ENCODE results near the gene SYNC.
A peak's percentile ranks its signal among the peaks of the same experiment; 100 is the strongest.

SYNC gene

DNA sequence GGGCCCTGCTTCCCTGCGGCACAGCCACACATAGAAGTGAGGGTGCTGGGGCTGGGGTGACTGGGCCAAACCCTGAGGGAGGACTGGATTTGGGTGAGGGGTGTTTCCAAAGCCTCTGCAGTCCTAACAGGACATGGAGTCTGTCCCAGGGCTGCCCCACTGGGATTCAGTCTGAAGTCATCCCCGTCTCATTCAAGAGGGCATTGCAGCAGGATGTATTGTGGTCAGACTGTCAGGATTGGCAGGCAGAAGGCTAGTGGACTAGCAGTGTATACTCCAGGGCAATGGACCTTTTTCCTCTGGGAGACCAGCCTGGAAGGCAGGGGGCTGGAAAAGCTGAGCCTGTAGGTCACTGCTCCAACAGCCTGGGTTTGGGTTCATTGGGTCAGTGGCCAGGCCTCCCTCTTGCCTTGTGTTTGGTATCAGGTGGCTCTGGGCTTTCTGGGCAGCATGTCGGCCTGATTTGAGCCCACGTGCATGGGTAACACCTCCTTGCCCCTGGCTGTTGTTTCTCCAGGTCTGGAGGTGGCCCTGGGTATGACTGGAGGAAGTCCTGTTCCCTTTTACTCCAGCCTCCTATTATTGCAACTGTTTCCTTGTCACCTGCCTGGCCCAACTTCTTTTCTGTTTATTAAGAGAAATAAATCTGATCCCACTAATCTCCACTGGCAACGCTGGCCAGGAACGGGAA, 41.0 kb upstream of the SYNC start:
- Histone ChIP-seq H3K4me1 (ENCODE audit: control insufficient read depth, low read length) (no peaks in the 10 kb centered on the region), H3K27ac (ENCODE audit: low read depth, low read length) (no peak overlapping the region), H3K27me3 (ENCODE audit: control insufficient read depth, low read length) (peaks cover 46% of the 10 kb centered on the region), H3K9me2 (replicated peaks; ENCODE audit: control insufficient read depth, low read length) (no peaks in the 10 kb centered on the region), H3K36me3 (ENCODE audit: control insufficient read depth, low read length) (no peaks in the 10 kb centered on the region), H3K79me2 (ENCODE audit: control insufficient read depth, low read length) (no peaks in the 10 kb centered on the region), H4K20me1 (ENCODE audit: control insufficient read depth, insufficient read depth, low read depth, low read length) (no peaks in the 10 kb centered on the region), H3K4me2 (ENCODE audit: low read length) (no peak overlapping the region), H3F3A (ENCODE audit: control insufficient read depth, insufficient read depth) (no peaks in the 10 kb centered on the region), H3K4me3 (ENCODE audit: low read length) (no peak overlapping the region), H3K9me3 (ENCODE audit: control insufficient read depth, insufficient read depth, low read length) (no peaks in the 10 kb centered on the region)
- TF ChIP-seq EZH2phosphoT487 (IDR thresholded peaks at IDR 0.05; ENCODE audit: borderline replicate concordance, low read length), result no peak

DNA sequence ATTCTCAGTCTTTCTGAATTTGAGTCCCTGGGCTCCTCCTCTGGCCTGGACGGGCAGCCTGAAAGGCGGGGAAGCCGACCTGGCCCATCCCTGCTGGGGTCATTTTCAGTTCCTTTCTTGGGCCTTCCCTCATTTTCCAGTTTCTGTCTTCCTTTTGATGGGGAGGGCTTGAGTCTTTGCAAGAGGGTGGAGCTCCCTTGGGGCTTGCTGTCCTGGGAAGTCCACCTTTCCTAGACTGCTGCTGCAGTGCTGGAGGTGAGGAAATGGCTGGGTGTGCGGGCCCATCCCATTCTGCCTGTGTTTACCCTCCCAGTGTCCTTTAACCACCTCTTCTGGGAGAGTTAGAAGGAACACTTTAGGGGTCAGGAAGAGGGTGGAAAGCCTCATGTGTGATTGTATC, 40.4 kb upstream of the SYNC start:
- Histone ChIP-seq H3F3A (ENCODE audit: control insufficient read depth, insufficient read depth) (no peaks in the 10 kb centered on the region), H3K4me1 (ENCODE audit: control insufficient read depth, low read length) (no peaks in the 10 kb centered on the region), H3K4me2 (ENCODE audit: low read length) (no peak overlapping the region), H3K79me2 (ENCODE audit: control insufficient read depth, low read length) (no peaks in the 10 kb centered on the region), H3K27me3 (ENCODE audit: control insufficient read depth, low read length) (peaks cover 46% of the 10 kb centered on the region), H3K9me3 (ENCODE audit: control insufficient read depth, insufficient read depth, low read length) (no peaks in the 10 kb centered on the region), H3K36me3 (ENCODE audit: control insufficient read depth, low read length) (no peaks in the 10 kb centered on the region), H3K27ac (ENCODE audit: low read depth, low read length) (no peak overlapping the region), H3K4me3 (ENCODE audit: low read length) (no peak overlapping the region), H4K20me1 (ENCODE audit: control insufficient read depth, insufficient read depth, low read depth, low read length) (no peaks in the 10 kb centered on the region), H3K9me2 (replicated peaks; ENCODE audit: control insufficient read depth, low read length) (no peaks in the 10 kb centered on the region)
- no peak for TF ChIP-seq EZH2phosphoT487 (IDR thresholded peaks at IDR 0.05; ENCODE audit: borderline replicate concordance, low read length)
- TF ChIP-seq, protein P1, sequence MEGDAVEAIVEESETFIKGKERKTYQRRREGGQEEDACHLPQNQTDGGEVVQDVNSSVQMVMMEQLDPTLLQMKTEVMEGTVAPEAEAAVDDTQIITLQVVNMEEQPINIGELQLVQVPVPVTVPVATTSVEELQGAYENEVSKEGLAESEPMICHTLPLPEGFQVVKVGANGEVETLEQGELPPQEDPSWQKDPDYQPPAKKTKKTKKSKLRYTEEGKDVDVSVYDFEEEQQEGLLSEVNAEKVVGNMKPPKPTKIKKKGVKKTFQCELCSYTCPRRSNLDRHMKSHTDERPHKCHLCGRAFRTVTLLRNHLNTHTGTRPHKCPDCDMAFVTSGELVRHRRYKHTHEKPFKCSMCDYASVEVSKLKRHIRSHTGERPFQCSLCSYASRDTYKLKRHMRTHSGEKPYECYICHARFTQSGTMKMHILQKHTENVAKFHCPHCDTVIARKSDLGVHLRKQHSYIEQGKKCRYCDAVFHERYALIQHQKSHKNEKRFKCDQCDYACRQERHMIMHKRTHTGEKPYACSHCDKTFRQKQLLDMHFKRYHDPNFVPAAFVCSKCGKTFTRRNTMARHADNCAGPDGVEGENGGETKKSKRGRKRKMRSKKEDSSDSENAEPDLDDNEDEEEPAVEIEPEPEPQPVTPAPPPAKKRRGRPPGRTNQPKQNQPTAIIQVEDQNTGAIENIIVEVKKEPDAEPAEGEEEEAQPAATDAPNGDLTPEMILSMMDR (IDR thresholded peaks at IDR 0.05; ENCODE audit: low read depth, low read length, poor library complexity, severe bottlenecking), result no peak

DNA sequence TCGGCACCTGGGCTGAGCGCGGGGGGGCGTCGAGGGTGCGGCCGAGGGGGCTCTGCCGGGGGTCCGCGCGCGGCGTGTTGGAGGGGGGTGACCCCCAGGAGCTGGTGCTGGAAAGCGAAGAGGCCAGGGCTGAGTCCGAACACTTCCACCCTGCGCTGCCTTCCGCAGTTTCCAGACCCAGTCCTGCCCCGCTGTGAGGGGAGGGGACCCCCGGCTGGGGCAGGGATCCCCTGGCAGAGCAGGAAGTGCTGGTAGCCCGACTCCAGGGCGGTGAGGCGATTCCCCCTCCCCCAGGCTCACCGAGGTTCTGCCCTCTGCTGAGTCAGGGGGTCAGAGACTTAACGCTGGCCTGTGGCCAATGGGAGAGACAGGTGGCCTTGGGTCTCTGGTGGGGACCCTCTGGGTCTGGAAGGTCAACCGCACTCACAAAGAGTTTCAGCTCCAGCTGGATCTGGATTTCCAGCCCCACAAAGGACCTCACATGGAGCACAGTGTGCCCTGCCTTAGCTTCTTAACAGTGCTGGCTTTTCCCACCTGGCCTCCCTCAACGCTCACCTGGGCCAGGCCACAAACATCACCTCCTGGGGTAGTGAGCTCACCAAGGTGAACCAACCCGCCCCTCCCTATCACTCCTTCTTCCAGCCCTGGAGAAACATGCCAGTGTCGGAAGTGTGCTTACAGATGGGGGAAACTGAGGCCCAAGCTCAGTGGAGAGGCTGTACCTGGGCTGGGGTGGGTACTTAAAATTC, 39.8 kb upstream of the SYNC start:
- peaks cover 46% of the 10 kb centered on the region for H3K27me3 ChIP-seq (ENCODE audit: control insufficient read depth, low read length)
- H4K20me1 ChIP-seq (ENCODE audit: control insufficient read depth, insufficient read depth, low read depth, low read length), result no peaks in the 10 kb centered on the region
- no peaks in the 10 kb centered on the region for H3F3A ChIP-seq (ENCODE audit: control insufficient read depth, insufficient read depth)
- H3K4me1 ChIP-seq (ENCODE audit: control insufficient read depth, low read length), result no peaks in the 10 kb centered on the region
- H3K79me2 ChIP-seq (ENCODE audit: control insufficient read depth, low read length), result no peaks in the 10 kb centered on the region
- no peaks in the 10 kb centered on the region for H3K9me2 ChIP-seq (replicated peaks; ENCODE audit: control insufficient read depth, low read length)
- H3K27ac ChIP-seq (ENCODE audit: low read depth, low read length), result no peak overlapping the region
- no peaks in the 10 kb centered on the region for H3K9me3 ChIP-seq (ENCODE audit: control insufficient read depth, insufficient read depth, low read length)
- no peak overlapping the region for H3K4me2 ChIP-seq (ENCODE audit: low read length)
- TF ChIP-seq, protein P1 (IDR thresholded peaks at IDR 0.05; ENCODE audit: low read depth, low read length, poor library complexity, severe bottlenecking), result no peak
- TF ChIP-seq EZH2phosphoT487 (IDR thresholded peaks at IDR 0.05; ENCODE audit: borderline replicate concordance, low read length), result peak; percentile 49; the same call in 1 of the 2 replicates
- no peaks in the 10 kb centered on the region for H3K36me3 ChIP-seq (ENCODE audit: control insufficient read depth, low read length)
- H3K4me3 ChIP-seq (ENCODE audit: low read length), result no peak overlapping the region

Data from DOHH2 (cell line).